A673 (cell line): ENCODE data around the gene STK17A.

ENCODE experiments used
- EZH2 ChIP-seq: fragments of 200-600 bp; sonication (generic); IDR thresholded peaks from 2 replicates; pipeline ENCODE4 v1.6.1; 2017; ENCODE audit warnings: borderline replicate concordance, low read depth, mild to moderate bottlenecking, mixed read lengths, antibody characterized with exemption, low read length; ENCODE audit not compliant: poor library complexity, severe bottlenecking
- TF ChIP-seq, protein P1 (sequence below): fragments of 300-800, 200-600 bp; sonication (generic); conservative IDR thresholded peaks from 2 replicates; pipeline ENCODE4 v1.5.1; 2017; ENCODE audit warnings: low read depth, mild to moderate bottlenecking, antibody characterized with exemption, low read length, moderate library complexity, mixed read lengths

GRCh38 chr7:43554423-43554822, 28.5 kb upstream of the STK17A start:
- TF ChIP-seq, protein P1, sequence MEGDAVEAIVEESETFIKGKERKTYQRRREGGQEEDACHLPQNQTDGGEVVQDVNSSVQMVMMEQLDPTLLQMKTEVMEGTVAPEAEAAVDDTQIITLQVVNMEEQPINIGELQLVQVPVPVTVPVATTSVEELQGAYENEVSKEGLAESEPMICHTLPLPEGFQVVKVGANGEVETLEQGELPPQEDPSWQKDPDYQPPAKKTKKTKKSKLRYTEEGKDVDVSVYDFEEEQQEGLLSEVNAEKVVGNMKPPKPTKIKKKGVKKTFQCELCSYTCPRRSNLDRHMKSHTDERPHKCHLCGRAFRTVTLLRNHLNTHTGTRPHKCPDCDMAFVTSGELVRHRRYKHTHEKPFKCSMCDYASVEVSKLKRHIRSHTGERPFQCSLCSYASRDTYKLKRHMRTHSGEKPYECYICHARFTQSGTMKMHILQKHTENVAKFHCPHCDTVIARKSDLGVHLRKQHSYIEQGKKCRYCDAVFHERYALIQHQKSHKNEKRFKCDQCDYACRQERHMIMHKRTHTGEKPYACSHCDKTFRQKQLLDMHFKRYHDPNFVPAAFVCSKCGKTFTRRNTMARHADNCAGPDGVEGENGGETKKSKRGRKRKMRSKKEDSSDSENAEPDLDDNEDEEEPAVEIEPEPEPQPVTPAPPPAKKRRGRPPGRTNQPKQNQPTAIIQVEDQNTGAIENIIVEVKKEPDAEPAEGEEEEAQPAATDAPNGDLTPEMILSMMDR: no peak
- no peak for TF ChIP-seq EZH2
